ENCODE results near the gene LRRC32. TPM values are rescaled to one million over a fixed set of nuclear protein-coding genes. Genes with fewer than 3 reads are reported as not detected.

Gene LRRC32
- total RNA-seq, 1 experiment from 2014 or later = 0.46 TPM

DNA sequence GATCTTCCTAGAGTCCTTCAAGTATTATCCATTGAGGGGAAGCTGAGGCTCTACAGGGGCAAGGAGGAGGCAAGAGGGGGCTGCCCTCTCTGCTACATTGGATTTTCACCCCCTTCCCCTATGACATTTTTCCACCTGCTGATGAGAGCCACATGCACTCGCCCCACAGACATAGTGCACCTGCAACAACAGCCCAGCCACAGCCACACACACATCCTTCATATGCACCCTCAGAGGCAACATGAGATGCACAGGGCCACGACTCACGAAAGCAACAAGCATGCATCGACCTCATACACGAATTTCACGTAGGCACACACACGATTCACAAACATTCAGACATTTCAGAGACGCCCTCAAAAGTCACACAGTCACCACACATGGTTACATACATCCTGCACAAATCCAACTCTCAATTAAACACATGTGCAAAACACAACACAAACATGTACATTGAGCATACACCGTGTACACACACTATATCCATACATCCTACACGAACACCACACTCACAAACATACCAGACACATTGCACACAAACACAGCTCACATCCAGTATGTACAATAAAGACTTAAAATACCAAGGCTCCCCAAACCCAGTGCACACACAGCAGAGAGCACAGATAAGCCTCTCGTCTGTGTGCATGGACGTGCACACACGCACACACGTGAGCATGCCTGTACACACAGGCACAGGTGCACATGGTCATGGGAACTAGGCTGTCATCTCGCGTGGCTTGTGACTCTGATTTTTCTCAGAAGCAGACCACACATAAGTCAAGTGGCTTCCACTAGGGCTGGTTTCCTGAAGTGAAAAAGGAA is 6.3 kb upstream of the LRRC32 start:
- H3K56ac ChIP-seq (ENCODE audit: insufficient read length, low read depth, low read length) = no peak overlapping the region
- no peaks in the 10 kb centered on the region for H3K79me1 ChIP-seq (ENCODE audit: insufficient read depth, low read depth, low read length, poor library complexity, severe bottlenecking)
- H4K5ac ChIP-seq (ENCODE audit: insufficient read length, low read depth, low read length) = no peak overlapping the region
- H3K4me1 Mint-ChIP-seq = no peaks in the 10 kb centered on the region
- no peak overlapping the region for H3K9ac ChIP-seq (ENCODE audit: extremely low read depth, insufficient read length, low read length)
- H4K91ac ChIP-seq (ENCODE audit: insufficient read length, low read depth, low read length) = no peak overlapping the region
- no peaks in the 10 kb centered on the region for H3K4me1 ChIP-seq (ENCODE audit: insufficient read depth, low read length)
- no peak overlapping the region for H2BK20ac ChIP-seq (ENCODE audit: low read depth, low read length, poor library complexity, severe bottlenecking)
- 100% methylated on average over 2 of the region's 16 CpGs for WGBS (ENCODE audit: extremely low coverage, insufficient read length, low lambda C conversion rate)
- no peak overlapping the region for H2BK15ac ChIP-seq (ENCODE audit: low read depth, low read length)
- H3K4ac ChIP-seq (ENCODE audit: low read depth, low read length) = no peak overlapping the region
- H3K36me3 Mint-ChIP-seq (ENCODE audit: insufficient read depth in 1 of 3, low read depth in 3 of 3) = no peaks in the 10 kb centered on the region
- TF ChIP-seq, protein P1, sequence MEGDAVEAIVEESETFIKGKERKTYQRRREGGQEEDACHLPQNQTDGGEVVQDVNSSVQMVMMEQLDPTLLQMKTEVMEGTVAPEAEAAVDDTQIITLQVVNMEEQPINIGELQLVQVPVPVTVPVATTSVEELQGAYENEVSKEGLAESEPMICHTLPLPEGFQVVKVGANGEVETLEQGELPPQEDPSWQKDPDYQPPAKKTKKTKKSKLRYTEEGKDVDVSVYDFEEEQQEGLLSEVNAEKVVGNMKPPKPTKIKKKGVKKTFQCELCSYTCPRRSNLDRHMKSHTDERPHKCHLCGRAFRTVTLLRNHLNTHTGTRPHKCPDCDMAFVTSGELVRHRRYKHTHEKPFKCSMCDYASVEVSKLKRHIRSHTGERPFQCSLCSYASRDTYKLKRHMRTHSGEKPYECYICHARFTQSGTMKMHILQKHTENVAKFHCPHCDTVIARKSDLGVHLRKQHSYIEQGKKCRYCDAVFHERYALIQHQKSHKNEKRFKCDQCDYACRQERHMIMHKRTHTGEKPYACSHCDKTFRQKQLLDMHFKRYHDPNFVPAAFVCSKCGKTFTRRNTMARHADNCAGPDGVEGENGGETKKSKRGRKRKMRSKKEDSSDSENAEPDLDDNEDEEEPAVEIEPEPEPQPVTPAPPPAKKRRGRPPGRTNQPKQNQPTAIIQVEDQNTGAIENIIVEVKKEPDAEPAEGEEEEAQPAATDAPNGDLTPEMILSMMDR (conservative IDR thresholded peaks at IDR 0.05) = no peak
- no peak overlapping the region for H3K4me2 ChIP-seq (ENCODE audit: insufficient read depth, insufficient read length, low read length)
- H2BK5ac ChIP-seq (ENCODE audit: insufficient read length, low read length) = no peak overlapping the region
- no peaks in the 10 kb centered on the region for H4K20me1 ChIP-seq (ENCODE audit: control insufficient read depth, insufficient read depth, insufficient read length)
- no peaks in the 10 kb centered on the region for H3K79me2 ChIP-seq (ENCODE audit: insufficient read depth, low read length)
- H3K27ac ChIP-seq (ENCODE audit: insufficient read length, low read depth, low read length) = no peak overlapping the region
- H3K23ac ChIP-seq (ENCODE audit: insufficient read length, low read depth, low read length) = no peak overlapping the region
- H3T11ph ChIP-seq (ENCODE audit: low read length) = no peak overlapping the region
- no peak overlapping the region for H2AFZ ChIP-seq (ENCODE audit: low read length)
- H3K18ac ChIP-seq (ENCODE audit: insufficient read length, low read depth, low read length) = no peak overlapping the region
- DNase-seq = no peak
- no peaks in the 10 kb centered on the region for H3K27me3 ChIP-seq (ENCODE audit: insufficient read depth, low read length)
- no peaks in the 10 kb centered on the region for H3K9me3 Mint-ChIP-seq
- H3K9me3 ChIP-seq (ENCODE audit: control insufficient read depth, low read depth, low read length) = no peaks in the 10 kb centered on the region
- no peak overlapping the region for H3K4me3 Mint-ChIP-seq
- H2AK5ac ChIP-seq (ENCODE audit: insufficient read length, low read length) = no peak overlapping the region
- H3K27me3 Mint-ChIP-seq (ENCODE audit: low read depth) = peaks cover 16% of the 10 kb centered on the region
- H3K23me2 ChIP-seq (ENCODE audit: insufficient read length, low read depth, low read length, poor library complexity, severe bottlenecking) = no peaks in the 10 kb centered on the region
- no peak overlapping the region for H4K8ac ChIP-seq (replicated peaks; ENCODE audit: insufficient read length, low read depth, low read length)
- no peak overlapping the region for H2BK12ac ChIP-seq (ENCODE audit: insufficient read length, low read depth, low read length)
- H2BK120ac ChIP-seq (ENCODE audit: low read depth, low read length, poor library complexity, severe bottlenecking) = no peak overlapping the region
- H3K14ac ChIP-seq (ENCODE audit: insufficient read depth, low read length) = no peak overlapping the region
- H3K27ac Mint-ChIP-seq = no peak overlapping the region

Measured in H9 (cell line).